Measurements from ENCODE around the gene TMEM132E. TPM values are rescaled to one million over a fixed set of nuclear protein-coding genes. Genes with fewer than 3 reads are reported as not detected.
"Not testable (repeated sequence)": the region's sequence is repeated elsewhere in the genome, so short reads cannot be mapped to it uniquely, and the experiment has no call there.

The TMEM132E gene
- not detected for polyA plus RNA-seq (2013)

GRCh38 chr17:34579017-34579946 lies at the start of gene TMEM132E:
Gene TMEM132E, plus strand, starts transcription at chr17:34579582. Its CDS starts 1,495 bp downstream, at chr17:34581077.
- CTCF ChIA-PET: interaction anchor here (1.4 kb wide), 1 partner anchor 68 kb away, joined by 3 read pairs; no protein-coding TSS in a partner anchor
- Histone ChIP-seq H3K4me1 (ENCODE audit: control extremely low read depth in 1 of 4, control insufficient read depth in 4 of 4, insufficient read depth in 4 of 4, low read length in 3 of 4) (peaks cover 0 to 39% (median 19%) of the 10 kb centered on the region in 4 experiments), H3K27ac (ENCODE audit: insufficient read depth in 1 of 2, low read depth in 1 of 2, low read length in 2 of 2, poor library complexity in 1 of 2, severe bottlenecking in 2 of 2) (no peak within 1 kb of the TSS), H3K9me3 (ENCODE audit: control extremely low read depth in 1 of 5, control insufficient read depth in 4 of 5, insufficient read depth in 2 of 5, low read depth in 1 of 5, low read length in 4 of 5) (peaks cover 0 to 4% (median 0%) of the 10 kb centered on the region in 5 experiments), H3K4me3 (ENCODE audit: control insufficient read depth in 1 of 7, extremely low read depth in 1 of 7, insufficient read depth in 4 of 7, low read depth in 2 of 7, low read length in 6 of 7) (peak within 1 kb of the TSS in 6 of 7 experiments; percentile 23 to 68 (median 55)), H3K36me3 (ENCODE audit: control insufficient read depth in 4 of 4, insufficient read depth in 4 of 4, low read length in 3 of 4) (no peaks in the 10 kb centered on the region), H3K27me3 (replicated peaks in 2 of 5; ENCODE audit: control insufficient read depth in 4 of 5, insufficient read depth in 5 of 5, low read length in 4 of 5) (peaks cover 4 to 100% (median 49%) of the 10 kb centered on the region in 5 experiments)
- DNase-seq: peak in 2 of 3 donors; percentile 45 to 58
- POLR2A ChIA-PET: no interaction called here
- WGBS (ENCODE audit: insufficient coverage): under 1% methylated on average over 93 of the region's 101 CpGs

- CTCF ChIA-PET: no interaction called here
- POLR2A ChIA-PET: no interaction called here
- no peak overlapping the region for H3K27ac ChIP-seq (ENCODE audit: insufficient read depth in 1 of 2, low read depth in 1 of 2, low read length in 2 of 2, poor library complexity in 1 of 2, severe bottlenecking in 2 of 2)
- no peaks in the 10 kb centered on the region for H3K4me1 ChIP-seq (ENCODE audit: control extremely low read depth in 1 of 4, control insufficient read depth in 4 of 4, insufficient read depth in 4 of 4, low read length in 3 of 4)
- no peak for DNase-seq
- H3K9me3 ChIP-seq (ENCODE audit: control extremely low read depth in 1 of 5, control insufficient read depth in 4 of 5, insufficient read depth in 2 of 5, low read depth in 1 of 5, low read length in 4 of 5): no peaks in the 10 kb centered on the region
- peaks cover 0 to 24% (median 7%) of the 10 kb centered on the region in 5 experiments for H3K27me3 ChIP-seq (replicated peaks in 2 of 5; ENCODE audit: control insufficient read depth in 4 of 5, insufficient read depth in 5 of 5, low read length in 4 of 5)
- no peak overlapping the region for H3K4me3 ChIP-seq (ENCODE audit: control insufficient read depth in 1 of 7, extremely low read depth in 1 of 7, insufficient read depth in 4 of 7, low read depth in 2 of 7, low read length in 6 of 7)
- 72% methylated on average over 3 of the region's 3 CpGs for WGBS (ENCODE audit: insufficient coverage)
- H3K36me3 ChIP-seq (ENCODE audit: control insufficient read depth in 4 of 4, insufficient read depth in 4 of 4, low read length in 3 of 4): no peaks in the 10 kb centered on the region
Observed at GRCh38 chr17:34530918-34531317, 48.5 kb upstream of the TMEM132E start.

GRCh38 chr17:34532281-34533065 lies 46.9 kb upstream of the TMEM132E start:
- DNase-seq: no peak
- Histone ChIP-seq H3K27me3 (replicated peaks in 2 of 5; ENCODE audit: control insufficient read depth in 4 of 5, insufficient read depth in 5 of 5, low read length in 4 of 5) (peaks cover 0 to 24% (median 4%) of the 10 kb centered on the region in 5 experiments), H3K4me3 (ENCODE audit: control insufficient read depth in 1 of 7, extremely low read depth in 1 of 7, insufficient read depth in 4 of 7, low read depth in 2 of 7, low read length in 6 of 7) (no peak overlapping the region), H3K4me1 (ENCODE audit: control extremely low read depth in 1 of 4, control insufficient read depth in 4 of 4, insufficient read depth in 4 of 4, low read length in 3 of 4) (no peaks in the 10 kb centered on the region), H3K36me3 (ENCODE audit: control insufficient read depth in 4 of 4, insufficient read depth in 4 of 4, low read length in 3 of 4) (no peaks in the 10 kb centered on the region), H3K9me3 (ENCODE audit: control extremely low read depth in 1 of 5, control insufficient read depth in 4 of 5, insufficient read depth in 2 of 5, low read depth in 1 of 5, low read length in 4 of 5) (no peaks in the 10 kb centered on the region), H3K27ac (ENCODE audit: insufficient read depth in 1 of 2, low read depth in 1 of 2, low read length in 2 of 2, poor library complexity in 1 of 2, severe bottlenecking in 2 of 2) (no peak overlapping the region)
- CTCF ChIA-PET: interaction anchor here (1.1 to 1.6 kb wide), 3 partner anchors 10 to 13 kb away, joined by 3 to 4 read pairs (median 4); no protein-coding TSS in a partner anchor
- WGBS (ENCODE audit: insufficient coverage): 63% methylated on average over 1 of the region's 6 CpGs
- POLR2A ChIA-PET: interaction anchor here (0.6 kb wide), 1 partner anchor 1189 kb away, joined by 3 read pairs; no protein-coding TSS in a partner anchor

- H3K27me3 ChIP-seq (replicated peaks in 2 of 5; ENCODE audit: control insufficient read depth in 4 of 5, insufficient read depth in 5 of 5, low read length in 4 of 5): peaks cover 0 to 24% (median 4%) of the 10 kb centered on the region in 5 experiments
- no peak overlapping the region for H3K27ac ChIP-seq (ENCODE audit: insufficient read depth in 1 of 2, low read depth in 1 of 2, low read length in 2 of 2, poor library complexity in 1 of 2, severe bottlenecking in 2 of 2)
- H3K4me1 ChIP-seq (ENCODE audit: control extremely low read depth in 1 of 4, control insufficient read depth in 4 of 4, insufficient read depth in 4 of 4, low read length in 3 of 4): no peaks in the 10 kb centered on the region
- 93% methylated on average over 6 of the region's 6 CpGs for WGBS (ENCODE audit: insufficient coverage)
- H3K9me3 ChIP-seq (ENCODE audit: control extremely low read depth in 1 of 5, control insufficient read depth in 4 of 5, insufficient read depth in 2 of 5, low read depth in 1 of 5, low read length in 4 of 5): no peaks in the 10 kb centered on the region
- ChIA-PET CTCF (interaction anchor here (1.0 to 1.6 kb wide), 2 partner anchors 8 to 10 kb away, joined by 3 to 4 read pairs; no protein-coding TSS in a partner anchor), POLR2A (no interaction called here)
- no peaks in the 10 kb centered on the region for H3K36me3 ChIP-seq (ENCODE audit: control insufficient read depth in 4 of 4, insufficient read depth in 4 of 4, low read length in 3 of 4)
- no peak for DNase-seq
- H3K4me3 ChIP-seq (ENCODE audit: control insufficient read depth in 1 of 7, extremely low read depth in 1 of 7, insufficient read depth in 4 of 7, low read depth in 2 of 7, low read length in 6 of 7): no peak overlapping the region
Observed at GRCh38 chr17:34533806-34534527, 45.4 kb upstream of the TMEM132E start.

GRCh38 chr17:34537445-34537844 lies 41.9 kb upstream of the TMEM132E start:
- POLR2A ChIA-PET: no interaction called here
- H3K4me3 ChIP-seq (ENCODE audit: control insufficient read depth in 1 of 7, extremely low read depth in 1 of 7, insufficient read depth in 4 of 7, low read depth in 2 of 7, low read length in 6 of 7): no peak overlapping the region
- no peaks in the 10 kb centered on the region for H3K9me3 ChIP-seq (ENCODE audit: control extremely low read depth in 1 of 5, control insufficient read depth in 4 of 5, insufficient read depth in 2 of 5, low read depth in 1 of 5, low read length in 4 of 5)
- no peak overlapping the region for H3K27ac ChIP-seq (ENCODE audit: insufficient read depth in 1 of 2, low read depth in 1 of 2, low read length in 2 of 2, poor library complexity in 1 of 2, severe bottlenecking in 2 of 2)
- peaks cover 0 to 34% (median 12%) of the 10 kb centered on the region in 5 experiments for H3K27me3 ChIP-seq (replicated peaks in 2 of 5; ENCODE audit: control insufficient read depth in 4 of 5, insufficient read depth in 5 of 5, low read length in 4 of 5)
- no peaks in the 10 kb centered on the region for H3K4me1 ChIP-seq (ENCODE audit: control extremely low read depth in 1 of 4, control insufficient read depth in 4 of 4, insufficient read depth in 4 of 4, low read length in 3 of 4)
- 90% methylated on average over 2 of the region's 3 CpGs for WGBS (ENCODE audit: insufficient coverage)
- no peaks in the 10 kb centered on the region for H3K36me3 ChIP-seq (ENCODE audit: control insufficient read depth in 4 of 4, insufficient read depth in 4 of 4, low read length in 3 of 4)
- CTCF ChIA-PET: interaction anchor here (1.1 kb wide), 1 partner anchor 12 kb away, joined by 3 read pairs; no protein-coding TSS in a partner anchor
- DNase-seq: no peak

- H3K27me3 ChIP-seq (replicated peaks in 2 of 5; ENCODE audit: control insufficient read depth in 4 of 5, insufficient read depth in 5 of 5, low read length in 4 of 5): peaks cover 0 to 34% (median 11%) of the 10 kb centered on the region in 5 experiments
- H3K9me3 ChIP-seq (ENCODE audit: control extremely low read depth in 1 of 5, control insufficient read depth in 4 of 5, insufficient read depth in 2 of 5, low read depth in 1 of 5, low read length in 4 of 5); CTCF ChIA-PET; DNase-seq; H3K4me1 ChIP-seq (ENCODE audit: control extremely low read depth in 1 of 4, control insufficient read depth in 4 of 4, insufficient read depth in 4 of 4, low read length in 3 of 4); H3K27ac ChIP-seq (ENCODE audit: insufficient read depth in 1 of 2, low read depth in 1 of 2, low read length in 2 of 2, poor library complexity in 1 of 2, severe bottlenecking in 2 of 2); H3K36me3 ChIP-seq (ENCODE audit: control insufficient read depth in 4 of 4, insufficient read depth in 4 of 4, low read length in 3 of 4); POLR2A ChIA-PET; H3K4me3 ChIP-seq (ENCODE audit: control insufficient read depth in 1 of 7, extremely low read depth in 1 of 7, insufficient read depth in 4 of 7, low read depth in 2 of 7, low read length in 6 of 7): not testable (repeated sequence)
- no CpG with 5 or more reads among the region's 2 CpGs for WGBS (ENCODE audit: insufficient coverage)
Observed at GRCh38 chr17:34538582-34538981, 40.8 kb upstream of the TMEM132E start.

Data from common myeloid progenitor, CD34-positive (primary cell).